Activated CD8-positive, alpha-beta memory T cell treated with anti-CD3 and anti-CD28 coated beads for 36 hours (primary cell): ENCODE measurements around the gene TENM3. TPM values are rescaled to one million over a fixed set of nuclear protein-coding genes. Genes with fewer than 3 reads are reported as not detected.

ENCODE experiments used
- CTCF ChIA-PET: fragments of 350-600 bp; sonication (Branson Sonifier 250); formaldehyde crosslinking; loops from one replicate; lab custom pipeline; 2021; ENCODE audit warnings: antibody characterized with exemption; lab: Charles Lee
- POLR2A ChIA-PET: fragments of 350-600 bp; sonication (Branson Sonifier 250); formaldehyde crosslinking; loops from one replicate; lab custom pipeline; 2021; ENCODE audit warnings: antibody characterized with exemption; lab: Charles Lee
- total RNA-seq, 2 experiments: library from RNA; stranded (reverse); gene quantifications; one replicate each; pipeline ENCODE4 v1.2.3, GENCODE V29; 2021

TENM3 gene
- total RNA-seq, 2 experiments from 2014 or later, result not detected

DNA sequence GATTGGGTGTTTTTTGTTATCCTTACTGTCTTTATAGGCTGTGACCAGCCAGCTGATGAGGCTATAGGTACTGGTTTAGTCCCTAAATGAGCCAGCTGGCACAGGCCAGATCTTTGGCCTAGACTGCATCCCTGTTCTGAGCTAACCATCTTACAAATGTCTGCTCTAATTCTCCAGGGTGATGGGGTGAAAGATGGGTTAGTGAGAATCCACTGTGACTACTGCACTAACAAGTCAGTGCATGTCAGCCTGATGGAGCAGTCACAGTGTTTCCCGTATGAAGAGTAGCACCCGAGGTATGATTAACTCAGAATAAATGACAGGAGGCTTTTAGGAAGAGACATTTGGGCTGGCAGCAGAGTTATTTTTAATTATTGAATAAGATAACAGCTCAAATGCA is 493.0 kb downstream of the TENM3 start:
- POLR2A ChIA-PET, result no interaction called here
- CTCF ChIA-PET, result no interaction called here

DNA sequence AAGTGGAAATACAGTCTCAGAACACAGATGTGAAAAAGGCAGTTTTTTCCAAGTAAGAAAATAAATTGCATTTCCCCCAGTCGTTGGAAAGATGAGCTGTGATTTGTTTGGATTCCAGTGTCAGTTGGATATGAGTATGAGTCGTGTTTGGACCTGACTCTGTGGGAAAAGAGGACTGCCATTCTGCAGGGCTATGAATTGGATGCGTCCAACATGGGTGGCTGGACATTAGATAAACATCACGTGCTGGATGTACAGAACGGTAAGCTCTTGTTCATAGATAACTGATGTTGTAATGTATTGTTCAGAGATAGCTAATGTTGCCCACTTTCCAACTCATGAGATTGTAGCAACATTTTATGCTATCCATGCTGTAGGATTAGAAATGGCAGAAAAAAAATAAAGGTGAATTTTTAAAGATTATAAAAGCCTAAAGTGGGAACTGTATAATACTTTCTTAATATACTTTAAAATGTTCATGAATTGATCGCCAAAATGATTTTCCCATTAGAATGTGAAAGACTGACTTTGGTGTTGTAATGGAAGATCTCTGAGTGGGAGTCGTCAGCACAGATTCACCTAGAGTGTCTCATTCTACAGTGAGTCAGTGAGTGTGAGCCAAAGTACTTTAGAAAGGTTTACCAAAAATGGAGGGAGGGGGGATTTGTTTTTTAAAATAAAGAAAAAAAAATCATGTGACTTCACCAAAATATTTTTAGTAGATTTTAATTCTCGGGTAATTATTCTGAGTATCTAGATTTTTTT is 495.3 kb downstream of the TENM3 start:
- CTCF ChIA-PET, result interaction anchor here (0.7 kb wide), 2 partner anchors 10 to 187 kb away, joined by 3 read pairs; no protein-coding TSS in a partner anchor
- POLR2A ChIA-PET, result no interaction called here

DNA sequence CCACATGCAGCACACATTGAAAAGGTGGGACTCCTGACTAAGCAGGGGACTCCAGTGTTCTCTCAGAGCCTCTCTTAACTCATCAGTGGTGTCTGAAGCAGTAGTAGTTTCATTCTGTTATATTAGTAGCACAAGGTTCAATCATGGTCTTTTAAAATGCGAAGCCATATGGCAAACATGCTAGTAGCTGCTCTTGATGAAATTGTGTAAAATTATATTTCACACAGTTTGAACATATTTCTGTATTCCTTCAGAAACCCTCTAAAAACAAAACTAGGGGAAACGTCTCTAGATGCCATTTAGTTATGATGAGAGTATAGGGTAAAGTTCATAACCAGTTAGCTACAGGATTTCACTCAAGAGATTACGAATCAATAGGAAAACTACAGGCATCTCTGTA is 497.1 kb downstream of the TENM3 start:
- POLR2A ChIA-PET, result no interaction called here
- CTCF ChIA-PET, result no interaction called here

DNA sequence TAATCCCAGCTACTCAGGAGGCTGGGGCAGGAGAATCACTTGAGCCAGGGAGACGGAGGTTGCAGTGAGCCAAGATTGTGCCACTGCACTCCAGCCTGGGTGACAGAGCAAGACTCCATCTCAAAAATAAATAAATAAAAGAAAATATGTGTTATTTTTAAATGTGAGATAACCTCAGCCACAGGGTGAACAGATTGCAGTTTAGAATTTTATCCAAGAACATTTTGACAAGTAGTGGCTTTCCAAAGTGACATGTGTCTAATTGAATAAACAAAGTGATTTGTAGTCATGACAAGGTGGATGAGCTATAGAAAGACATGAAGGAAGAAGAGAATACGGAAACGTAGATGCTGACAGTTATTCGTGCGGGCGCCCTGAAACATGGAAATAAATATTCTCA is 497.9 kb downstream of the TENM3 start:
- ChIA-PET POLR2A (no interaction called here), CTCF (no interaction called here)

DNA sequence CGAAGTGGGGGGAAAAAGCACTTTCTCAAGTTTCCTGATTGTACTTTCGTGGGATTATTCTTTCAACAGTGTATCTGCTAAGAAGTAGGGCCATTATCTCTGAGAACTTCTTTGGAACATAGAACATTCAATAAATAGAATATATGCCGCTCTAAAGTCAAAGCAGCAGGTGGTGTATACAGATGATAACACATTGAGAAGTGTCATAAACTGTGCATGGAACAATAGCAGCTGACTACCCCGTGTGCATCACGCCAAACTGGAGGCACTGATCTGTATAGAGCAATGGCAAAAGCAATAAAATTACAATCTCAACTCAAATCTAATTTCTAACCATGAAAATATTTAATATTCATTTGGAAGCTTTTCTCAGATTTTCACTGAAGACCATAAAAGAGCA is 498.7 kb downstream of the TENM3 start:
- ChIA-PET CTCF (no interaction called here), POLR2A (no interaction called here)

DNA sequence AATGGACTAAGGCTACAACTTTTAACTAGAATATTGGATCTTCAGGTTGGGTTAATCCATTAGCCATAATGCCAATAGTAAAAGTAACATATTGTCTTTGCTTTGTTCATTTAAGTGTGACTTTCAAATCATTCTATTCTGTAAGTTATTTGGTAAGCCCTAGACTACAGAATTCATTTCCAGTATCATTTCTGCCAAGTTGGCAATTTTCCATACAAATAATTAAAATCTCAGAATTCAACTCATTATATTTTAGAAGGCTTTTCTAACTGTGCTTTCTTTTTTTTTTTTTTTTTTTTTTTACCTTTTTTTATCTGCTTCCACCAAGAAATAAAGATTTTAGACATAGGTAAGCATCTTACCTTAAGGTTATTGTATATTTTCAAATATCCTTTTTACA is 500.6 kb downstream of the TENM3 start:
- POLR2A ChIA-PET, result no interaction called here

DNA sequence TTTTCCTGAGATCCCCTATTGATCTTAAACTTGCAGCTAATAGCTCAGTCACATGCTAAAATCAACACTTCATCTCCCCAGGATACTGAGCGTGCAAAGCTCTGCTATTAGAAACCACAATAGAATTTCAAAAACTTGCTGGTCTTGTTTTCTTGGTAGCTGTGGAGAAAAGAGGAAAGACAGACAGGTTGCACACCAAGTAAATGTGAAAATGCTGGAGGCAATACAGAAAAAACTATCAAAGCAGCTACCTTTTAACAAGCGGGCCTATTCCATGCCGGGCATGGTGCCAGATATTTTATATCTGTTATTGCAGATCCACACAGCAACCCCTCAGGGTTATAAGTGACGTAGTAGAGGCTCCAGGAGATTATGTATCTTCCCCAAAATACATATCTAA is 502.0 kb downstream of the TENM3 start:
- ChIA-PET CTCF (no interaction called here), POLR2A (no interaction called here)

More for the DNA sequence above, 500.6 kb downstream of the TENM3 start:
- CTCF ChIA-PET, result no interaction called here

DNA sequence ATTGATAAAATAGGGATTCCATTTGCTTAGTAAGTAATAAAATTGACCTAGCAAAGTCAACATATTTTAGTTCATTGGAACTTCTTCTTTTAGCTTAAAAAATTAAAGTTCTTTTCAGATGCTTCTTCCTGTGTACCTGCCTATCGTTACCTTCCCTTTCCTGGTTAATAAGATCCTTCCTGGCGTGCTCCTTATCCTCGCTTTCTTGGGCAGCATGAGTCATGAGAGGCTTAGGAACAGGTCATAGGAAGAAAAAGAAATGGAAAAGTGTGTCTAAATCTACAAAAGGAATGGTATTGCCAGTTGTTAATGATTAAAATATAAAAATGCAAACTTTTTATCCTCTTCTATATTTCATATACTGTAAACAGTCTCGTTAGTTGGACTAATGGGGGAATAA is 503.7 kb downstream of the TENM3 start:
- CTCF ChIA-PET, result no interaction called here

DNA sequence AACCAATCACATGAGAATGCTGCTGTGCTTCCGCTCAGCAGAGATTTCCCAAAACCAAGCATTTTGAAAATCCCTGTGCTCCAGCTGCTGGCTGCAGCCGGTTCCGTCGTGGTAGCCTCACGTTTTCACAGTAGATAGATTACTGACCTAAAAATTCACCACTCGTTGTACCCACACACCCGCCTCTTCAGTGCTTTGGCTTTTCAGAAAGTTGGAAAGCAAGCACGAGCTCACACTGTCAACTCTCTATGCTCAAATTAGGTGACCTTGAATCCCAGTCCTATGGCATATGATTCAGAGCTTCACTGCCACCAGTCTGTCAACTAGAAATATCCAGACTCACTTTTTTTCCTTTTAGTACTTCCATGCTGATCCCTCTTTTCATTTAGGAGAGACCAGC is 505.1 kb downstream of the TENM3 start:
- ChIA-PET POLR2A (no interaction called here), CTCF (interaction anchor here (1.1 kb wide), 1 partner anchor 10 kb away, joined by 3 read pairs; no protein-coding TSS in a partner anchor)

More for the DNA sequence above, 503.7 kb downstream of the TENM3 start:
- POLR2A ChIA-PET, result no interaction called here

DNA sequence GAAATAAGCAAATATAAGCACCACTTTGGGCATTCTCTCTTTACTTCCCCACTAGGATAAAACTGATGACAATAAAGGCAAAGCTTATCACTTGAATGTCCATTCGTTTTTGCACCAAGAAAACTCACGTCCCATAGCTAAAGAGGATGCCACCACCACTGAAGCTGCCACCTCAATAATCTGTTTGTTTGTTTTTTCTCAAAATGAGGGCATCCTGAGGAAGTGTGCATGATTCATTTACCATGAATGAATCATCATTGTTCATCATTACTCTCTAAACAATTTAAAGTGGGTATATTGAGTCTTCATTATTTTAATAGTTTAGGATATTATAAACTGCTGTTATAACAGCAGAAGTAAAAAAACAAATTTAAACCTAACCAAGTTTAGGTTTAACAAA is 505.7 kb downstream of the TENM3 start:
- ChIA-PET CTCF (interaction anchor here (1.1 kb wide), 1 partner anchor 11 kb away, joined by 3 read pairs; no protein-coding TSS in a partner anchor), POLR2A (no interaction called here)

DNA sequence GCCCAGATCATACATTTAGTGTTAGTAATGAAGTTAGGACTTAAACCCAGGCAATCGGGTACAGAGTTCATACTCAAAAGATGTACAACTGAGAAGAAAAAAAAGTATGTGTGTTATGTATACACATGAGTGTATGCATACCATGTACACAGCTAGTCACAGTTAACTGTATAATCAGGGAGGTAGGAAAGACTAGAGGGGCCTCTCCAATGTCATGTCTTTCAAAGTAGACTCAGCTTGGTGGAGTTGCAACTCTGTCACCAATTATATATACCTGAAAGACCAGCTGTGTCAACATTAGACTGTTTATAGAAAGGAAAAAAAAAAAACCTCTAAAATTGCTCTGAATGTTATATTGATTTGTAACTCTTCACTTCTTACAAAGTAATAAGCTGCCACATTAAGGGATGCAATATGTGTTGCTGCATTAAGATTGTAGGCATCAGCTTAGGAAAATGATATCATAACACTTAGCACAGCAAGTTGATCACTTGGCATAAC is 506.5 kb downstream of the TENM3 start:
- POLR2A ChIA-PET, result no interaction called here
- CTCF ChIA-PET, result no interaction called here

DNA sequence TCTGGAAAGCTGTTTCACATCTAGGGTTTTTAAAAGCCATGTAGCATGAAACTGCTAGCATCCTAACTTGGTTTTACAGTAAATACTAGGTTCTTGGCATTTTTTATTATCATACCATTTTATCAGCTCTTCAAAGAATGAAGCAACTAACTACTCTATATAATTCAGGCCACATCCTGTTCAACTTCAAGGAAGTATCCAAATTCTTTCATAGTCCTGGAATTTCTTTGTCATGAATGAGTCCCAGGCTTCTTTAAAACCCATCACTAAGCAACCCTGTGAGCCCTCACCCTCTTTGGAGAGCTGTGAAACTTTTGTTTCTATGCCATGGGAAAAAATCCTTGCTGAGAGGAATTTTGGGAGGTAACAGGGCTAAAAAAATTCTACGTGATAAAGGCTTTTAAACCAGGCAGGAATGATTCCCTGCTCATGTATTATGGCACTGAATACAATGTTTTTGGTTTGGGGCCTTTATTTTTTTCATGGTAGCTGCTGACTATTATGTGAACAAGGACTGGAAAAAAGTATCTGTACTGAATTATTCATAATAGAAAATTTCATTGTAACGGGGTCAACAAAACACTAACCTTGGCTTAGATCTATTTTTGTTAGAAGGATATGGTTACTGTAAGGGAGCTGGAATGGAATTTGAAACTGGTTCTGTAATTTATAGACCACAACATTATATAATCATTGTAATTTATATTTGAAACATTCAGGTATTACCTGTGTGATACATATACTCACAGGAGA is 509.1 kb downstream of the TENM3 start:
- CTCF ChIA-PET, result no interaction called here
- POLR2A ChIA-PET, result no interaction called here

DNA sequence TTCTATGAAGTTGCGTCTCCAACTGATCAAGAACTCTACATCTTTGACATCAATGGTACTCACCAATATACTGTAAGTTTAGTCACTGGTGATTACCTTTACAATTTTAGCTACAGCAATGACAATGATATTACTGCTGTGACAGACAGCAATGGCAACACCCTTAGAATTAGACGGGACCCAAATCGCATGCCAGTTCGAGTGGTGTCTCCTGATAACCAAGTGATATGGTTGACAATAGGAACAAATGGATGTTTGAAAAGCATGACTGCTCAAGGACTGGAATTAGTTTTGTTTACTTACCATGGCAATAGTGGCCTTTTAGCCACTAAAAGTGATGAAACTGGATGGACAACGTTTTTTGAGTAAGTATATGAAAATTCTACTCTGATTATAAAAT is 511.7 kb downstream of the TENM3 start:
- POLR2A ChIA-PET, result no interaction called here
- CTCF ChIA-PET, result no interaction called here

DNA sequence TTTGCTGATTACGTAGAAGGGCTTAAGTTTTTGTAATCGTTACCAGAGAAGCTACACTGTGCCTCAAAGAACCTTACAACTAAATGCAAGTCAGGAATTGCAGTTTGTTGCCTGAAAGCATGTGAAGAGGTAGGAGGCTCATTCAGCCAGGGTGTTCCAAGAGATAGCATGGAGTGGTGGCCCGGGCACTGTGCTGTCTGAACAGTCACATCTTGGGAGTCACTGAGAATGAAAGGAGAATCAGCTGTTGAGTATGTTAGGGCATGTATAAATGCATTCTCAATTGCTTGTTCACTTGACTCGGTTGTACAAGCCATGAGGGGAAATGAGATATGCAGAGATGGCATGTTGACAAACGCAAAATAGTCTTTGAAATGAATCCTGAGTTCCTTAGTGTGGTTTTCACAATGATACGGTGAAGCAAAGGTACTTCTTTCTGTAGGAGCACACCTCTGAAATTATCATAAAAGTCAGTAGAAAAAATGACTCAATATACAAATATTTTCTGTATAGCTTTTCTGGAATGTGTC is 513.0 kb downstream of the TENM3 start:
- ChIA-PET CTCF (no interaction called here), POLR2A (no interaction called here)

DNA sequence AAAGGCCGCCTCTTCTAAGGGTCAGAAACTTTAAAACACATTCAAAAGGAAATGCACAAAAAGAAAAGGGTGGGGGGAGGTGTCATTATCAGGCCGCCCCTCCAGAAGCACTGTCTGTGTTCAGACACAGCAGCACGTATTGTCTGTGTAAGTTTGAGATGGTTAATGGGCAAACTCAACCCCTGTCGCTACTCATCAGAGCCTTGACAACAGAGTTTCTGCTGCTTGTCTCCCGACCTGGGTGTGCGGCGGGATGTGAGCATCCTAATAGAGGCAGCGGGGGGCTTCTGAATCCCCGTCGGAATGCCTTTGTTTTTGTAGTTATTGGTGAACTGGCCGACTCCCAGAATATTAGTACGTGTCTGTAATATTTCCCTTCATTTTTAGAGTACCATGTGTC is 515.1 kb downstream of the TENM3 start:
- CTCF ChIA-PET, result no interaction called here

DNA sequence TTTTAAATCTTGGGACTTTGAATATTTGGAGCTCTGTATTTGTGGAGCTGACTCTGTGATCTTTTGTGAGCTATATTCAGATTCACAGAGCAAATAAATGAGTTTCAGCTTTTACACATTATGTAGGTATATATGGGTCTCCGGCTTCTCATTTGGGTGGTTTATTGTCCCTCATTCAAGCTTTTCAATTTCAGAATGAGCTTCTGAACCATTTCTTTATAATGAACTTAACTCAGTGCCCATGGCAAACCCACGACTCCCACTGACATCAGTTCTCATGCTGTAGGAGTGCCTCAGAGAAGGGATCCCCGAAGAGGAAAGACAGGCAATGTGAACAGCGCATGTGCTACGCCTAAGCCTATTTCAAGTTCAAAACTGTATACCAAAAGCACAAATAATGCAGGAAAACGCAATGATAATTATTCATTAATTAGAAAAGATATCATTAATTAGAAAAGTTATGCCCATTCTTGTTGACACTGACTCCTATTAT is 517.4 kb downstream of the TENM3 start:
- CTCF ChIA-PET, result no interaction called here
- POLR2A ChIA-PET, result no interaction called here

More for the DNA sequence above, 515.1 kb downstream of the TENM3 start:
- POLR2A ChIA-PET, result no interaction called here

DNA sequence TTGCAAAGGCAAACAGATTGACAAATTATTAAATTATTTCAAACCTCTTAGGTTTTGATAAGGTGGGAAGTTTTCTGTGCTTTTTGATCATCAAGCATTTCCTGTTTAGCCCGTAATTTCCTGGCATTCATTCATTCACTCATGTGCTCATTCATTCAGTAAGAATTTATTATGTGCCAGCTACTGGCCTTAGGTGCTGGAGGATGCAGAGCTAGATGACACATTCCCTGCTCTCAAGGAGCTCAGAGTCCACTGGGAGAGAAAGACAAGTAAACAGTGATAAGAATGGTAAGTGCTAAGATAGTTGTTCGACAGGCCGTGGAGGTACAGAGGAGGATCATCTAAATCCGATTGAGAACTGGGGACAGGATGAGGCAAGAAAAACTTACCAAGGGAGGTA is 520.9 kb downstream of the TENM3 start:
- CTCF ChIA-PET, result no interaction called here
- POLR2A ChIA-PET, result no interaction called here

DNA sequence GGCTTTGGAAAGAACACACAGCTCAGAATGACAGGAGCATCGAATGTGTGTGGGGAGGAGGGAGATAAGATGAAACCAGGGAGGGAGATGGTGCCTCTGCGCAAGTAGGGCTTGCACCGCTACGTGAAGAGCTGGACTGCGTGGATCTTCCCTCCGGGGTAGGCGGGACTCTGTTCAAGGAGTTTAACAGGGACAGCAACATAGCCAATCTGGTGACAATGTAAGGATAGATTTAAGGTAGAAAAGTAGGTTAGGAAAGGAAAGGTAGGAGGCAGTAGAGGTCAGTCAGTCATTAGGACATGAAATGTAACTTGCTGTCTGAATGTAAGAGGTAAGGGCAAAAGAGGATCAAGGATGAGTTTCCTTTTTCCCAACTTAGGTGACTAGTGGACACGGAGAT is 521.4 kb downstream of the TENM3 start:
- ChIA-PET POLR2A (no interaction called here), CTCF (no interaction called here)

DNA sequence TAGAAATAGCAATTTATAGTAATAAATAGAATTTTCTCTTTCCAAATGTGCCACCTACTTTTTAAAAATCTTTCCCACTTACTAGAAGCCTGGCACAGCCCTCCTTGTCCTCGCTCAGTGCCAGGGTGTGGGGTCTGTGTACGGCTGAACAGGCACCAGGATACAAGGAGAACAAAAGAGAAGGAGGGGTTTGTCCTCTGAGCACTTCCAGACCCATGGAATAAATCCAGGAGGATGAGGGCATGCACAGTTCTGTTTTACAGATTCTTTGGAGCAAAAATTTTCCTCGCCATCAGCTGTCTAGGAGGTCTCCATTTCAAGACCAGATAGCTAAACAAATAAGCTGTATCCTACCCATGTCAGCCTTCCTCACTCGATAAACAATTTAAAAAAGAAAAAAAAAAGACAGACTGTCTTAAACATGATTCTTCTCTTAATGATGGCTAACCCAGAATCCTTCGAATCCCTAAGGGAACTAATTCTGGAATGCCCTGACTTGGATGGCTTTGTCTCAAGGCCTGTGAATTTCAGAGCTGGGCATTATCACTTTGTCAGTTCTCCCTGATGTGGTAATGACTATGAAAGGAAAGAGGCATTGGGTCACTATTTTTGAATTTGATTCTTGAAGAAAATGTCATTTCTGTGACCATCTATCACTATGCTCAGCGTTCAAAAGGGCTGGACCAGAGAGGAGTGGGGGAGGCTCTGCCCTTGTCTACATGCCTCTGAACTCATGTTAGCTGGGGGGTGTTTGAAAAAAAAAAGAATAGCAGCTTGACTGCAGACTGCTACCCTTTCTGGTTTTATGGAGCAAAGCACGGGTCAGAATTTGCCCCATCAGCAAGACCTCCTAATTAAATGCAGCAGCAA is 523.0 kb downstream of the TENM3 start:
- ChIA-PET POLR2A (no interaction called here), CTCF (no interaction called here)
